GF-D8 (cell line): ENCODE measurements around the gene FILIP1L.

Source experiments
- DNase-seq: peaks from one replicate; lab custom pipeline; 2025; lab: John Stamatoyannopoulos, UW

Gene FILIP1L

GRCh38 chr3:99789011-99789721 is 325.1 kb downstream of the FILIP1L start:
- DNase-seq: no peak
